ENCODE measurements around the gene ACOT11.

GRCh38 chr1:54532033-54532432 lies 16.0 kb upstream of the ACOT11 start:
- TF ChIP-seq, protein P1, sequence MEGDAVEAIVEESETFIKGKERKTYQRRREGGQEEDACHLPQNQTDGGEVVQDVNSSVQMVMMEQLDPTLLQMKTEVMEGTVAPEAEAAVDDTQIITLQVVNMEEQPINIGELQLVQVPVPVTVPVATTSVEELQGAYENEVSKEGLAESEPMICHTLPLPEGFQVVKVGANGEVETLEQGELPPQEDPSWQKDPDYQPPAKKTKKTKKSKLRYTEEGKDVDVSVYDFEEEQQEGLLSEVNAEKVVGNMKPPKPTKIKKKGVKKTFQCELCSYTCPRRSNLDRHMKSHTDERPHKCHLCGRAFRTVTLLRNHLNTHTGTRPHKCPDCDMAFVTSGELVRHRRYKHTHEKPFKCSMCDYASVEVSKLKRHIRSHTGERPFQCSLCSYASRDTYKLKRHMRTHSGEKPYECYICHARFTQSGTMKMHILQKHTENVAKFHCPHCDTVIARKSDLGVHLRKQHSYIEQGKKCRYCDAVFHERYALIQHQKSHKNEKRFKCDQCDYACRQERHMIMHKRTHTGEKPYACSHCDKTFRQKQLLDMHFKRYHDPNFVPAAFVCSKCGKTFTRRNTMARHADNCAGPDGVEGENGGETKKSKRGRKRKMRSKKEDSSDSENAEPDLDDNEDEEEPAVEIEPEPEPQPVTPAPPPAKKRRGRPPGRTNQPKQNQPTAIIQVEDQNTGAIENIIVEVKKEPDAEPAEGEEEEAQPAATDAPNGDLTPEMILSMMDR (conservative IDR thresholded peaks at IDR 0.05), result no peak
- no peak for TF ChIP-seq EZH2 (IDR thresholded peaks at IDR 0.05; ENCODE audit: low read depth)

Data from PC-9 (cell line).